ENCODE data around the gene SPTB.

SPTB gene

DNA sequence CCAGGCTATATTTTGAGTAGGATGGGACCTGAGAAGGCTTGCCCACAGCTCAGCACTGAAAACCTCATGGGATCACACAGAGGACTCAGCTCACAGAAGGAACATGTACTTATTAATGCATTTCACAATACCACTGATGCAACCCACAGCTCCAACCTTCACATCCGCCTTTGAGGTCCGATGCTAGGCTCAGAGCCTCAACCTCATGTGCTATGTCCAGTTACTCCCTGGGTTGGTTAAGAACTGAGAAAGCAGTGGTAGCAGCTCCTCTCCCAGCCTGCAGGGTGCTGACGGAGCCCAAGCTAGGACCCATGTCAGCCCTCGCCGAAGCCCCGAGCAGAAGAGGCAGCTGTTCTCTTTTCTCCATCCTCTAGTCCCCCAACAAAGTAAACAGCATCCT lies 52.9 kb downstream of the SPTB start:
- TF ChIP-seq SCRT2 (tag by site-specific recombination; IDR thresholded peaks at IDR 0.05) (no peak), ZNF544 (tag by site-specific recombination; IDR thresholded peaks at IDR 0.05) (no peak), ZNF155 (tag by site-specific recombination; IDR thresholded peaks at IDR 0.05) (no peak), ZNF561 (tag by site-specific recombination; IDR thresholded peaks at IDR 0.05; ENCODE audit: borderline replicate concordance) (no peak), ZNF223 (tag by site-specific recombination; IDR thresholded peaks at IDR 0.05) (no peak), ZNF311 (tag by site-specific recombination; IDR thresholded peaks at IDR 0.05; ENCODE audit: borderline replicate concordance) (no peak), SP2 (tag by site-specific recombination; IDR thresholded peaks at IDR 0.05) (no peak), ZBTB21 (tag by site-specific recombination; IDR thresholded peaks at IDR 0.05) (no peak), GLIS1 (tag by site-specific recombination; IDR thresholded peaks at IDR 0.05) (no peak)
- TF ChIP-seq, protein P1, sequence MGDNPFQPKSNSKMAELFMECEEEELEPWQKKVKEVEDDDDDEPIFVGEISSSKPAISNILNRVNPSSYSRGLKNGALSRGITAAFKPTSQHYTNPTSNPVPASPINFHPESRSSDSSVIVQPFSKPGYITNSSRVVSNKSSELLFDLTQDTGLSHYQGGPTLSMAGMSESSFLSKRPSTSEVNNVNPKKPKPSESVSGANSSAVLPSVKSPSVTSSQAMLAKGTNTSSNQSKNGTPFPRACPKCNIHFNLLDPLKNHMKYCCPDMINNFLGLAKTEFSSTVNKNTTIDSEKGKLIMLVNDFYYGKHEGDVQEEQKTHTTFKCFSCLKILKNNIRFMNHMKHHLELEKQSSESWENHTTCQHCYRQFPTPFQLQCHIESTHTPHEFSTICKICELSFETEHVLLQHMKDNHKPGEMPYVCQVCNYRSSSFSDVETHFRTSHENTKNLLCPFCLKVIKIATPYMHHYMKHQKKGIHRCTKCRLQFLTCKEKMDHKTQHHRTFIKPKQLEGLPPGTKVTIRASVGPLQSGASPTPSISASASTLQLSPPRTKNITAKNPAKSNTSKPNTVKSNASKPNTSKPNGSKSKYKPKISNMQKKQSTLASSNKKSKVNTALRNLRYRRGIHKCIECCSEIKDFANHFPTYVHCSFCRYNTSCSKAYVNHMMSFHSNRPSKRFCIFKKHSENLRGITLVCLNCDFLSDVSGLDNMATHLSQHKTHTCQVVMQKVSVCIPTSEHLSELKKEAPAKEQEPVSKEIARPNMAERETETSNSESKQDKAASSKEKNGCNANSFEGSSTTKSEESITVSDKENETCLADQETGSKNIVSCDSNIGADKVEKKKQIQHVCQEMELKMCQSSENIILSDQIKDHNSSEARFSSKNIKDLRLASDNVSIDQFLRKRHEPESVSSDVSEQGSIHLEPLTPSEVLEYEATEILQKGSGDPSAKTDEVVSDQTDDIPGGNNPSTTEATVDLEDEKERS (tag by site-specific recombination; IDR thresholded peaks at IDR 0.05) = no peak
- POLR2A ChIA-PET = no interaction called here
- Histone ChIP-seq H3K9me3 (ENCODE audit: control insufficient read depth, insufficient read depth, low read depth, low read length) (no peaks in the 10 kb centered on the region), H3K4me1 (ENCODE audit: control insufficient read depth, insufficient read depth, low read length) (no peaks in the 10 kb centered on the region), H3K27ac (ENCODE audit: extremely low read depth, low read depth, low read length) (no peak overlapping the region), H3K4me3 (ENCODE audit: low read depth, low read length) (no peak overlapping the region), H3K36me3 (ENCODE audit: control insufficient read depth in 2 of 2, insufficient read depth in 1 of 2, low read length in 2 of 2) (no peaks in the 10 kb centered on the region)
- CTCF ChIA-PET = interaction anchor here (0.8 to 10.6 kb wide), 4 partner anchors 15 to 63 kb away, joined by 3 to 199 read pairs (median 5); no protein-coding TSS in a partner anchor

DNA sequence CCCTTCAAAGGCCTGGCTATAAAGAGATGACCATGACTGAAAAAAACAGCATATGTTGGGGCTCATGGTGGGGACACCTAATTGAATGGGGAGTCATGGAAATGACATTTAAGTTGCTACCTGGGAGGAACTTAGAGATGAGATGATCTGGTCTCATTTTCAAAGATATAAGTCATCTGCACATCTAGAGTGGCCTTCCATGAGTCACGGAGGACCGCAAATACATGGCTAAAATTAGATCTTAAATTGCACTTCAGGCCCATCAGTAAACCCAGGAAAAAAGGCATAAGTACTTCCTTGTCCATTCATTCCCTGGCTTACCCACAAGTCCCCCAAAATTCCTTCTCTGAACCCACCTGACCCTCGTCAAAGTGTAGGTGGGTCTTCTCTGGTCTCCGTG lies 53.4 kb downstream of the SPTB start:
- Histone ChIP-seq H3K36me3 (ENCODE audit: control insufficient read depth in 2 of 2, insufficient read depth in 1 of 2, low read length in 2 of 2) (no peaks in the 10 kb centered on the region), H3K4me3 (ENCODE audit: low read depth, low read length) (no peak overlapping the region), H3K27ac (ENCODE audit: extremely low read depth, low read depth, low read length) (no peak overlapping the region), H3K4me1 (ENCODE audit: control insufficient read depth, insufficient read depth, low read length) (no peaks in the 10 kb centered on the region), H3K9me3 (ENCODE audit: control insufficient read depth, insufficient read depth, low read depth, low read length) (no peaks in the 10 kb centered on the region)
- ChIA-PET POLR2A (no interaction called here), CTCF (interaction anchor here (0.6 to 10.6 kb wide), 5 partner anchors 15 to 63 kb away, joined by 3 to 199 read pairs (median 4); no protein-coding TSS in a partner anchor)
- TF ChIP-seq, protein P2, sequence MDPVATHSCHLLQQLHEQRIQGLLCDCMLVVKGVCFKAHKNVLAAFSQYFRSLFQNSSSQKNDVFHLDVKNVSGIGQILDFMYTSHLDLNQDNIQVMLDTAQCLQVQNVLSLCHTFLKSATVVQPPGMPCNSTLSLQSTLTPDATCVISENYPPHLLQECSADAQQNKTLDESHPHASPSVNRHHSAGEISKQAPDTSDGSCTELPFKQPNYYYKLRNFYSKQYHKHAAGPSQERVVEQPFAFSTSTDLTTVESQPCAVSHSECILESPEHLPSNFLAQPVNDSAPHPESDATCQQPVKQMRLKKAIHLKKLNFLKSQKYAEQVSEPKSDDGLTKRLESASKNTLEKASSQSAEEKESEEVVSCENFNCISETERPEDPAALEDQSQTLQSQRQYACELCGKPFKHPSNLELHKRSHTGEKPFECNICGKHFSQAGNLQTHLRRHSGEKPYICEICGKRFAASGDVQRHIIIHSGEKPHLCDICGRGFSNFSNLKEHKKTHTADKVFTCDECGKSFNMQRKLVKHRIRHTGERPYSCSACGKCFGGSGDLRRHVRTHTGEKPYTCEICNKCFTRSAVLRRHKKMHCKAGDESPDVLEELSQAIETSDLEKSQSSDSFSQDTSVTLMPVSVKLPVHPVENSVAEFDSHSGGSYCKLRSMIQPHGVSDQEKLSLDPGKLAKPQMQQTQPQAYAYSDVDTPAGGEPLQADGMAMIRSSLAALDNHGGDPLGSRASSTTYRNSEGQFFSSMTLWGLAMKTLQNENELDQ (tag by site-specific recombination; IDR thresholded peaks at IDR 0.05; ENCODE audit: low read depth) = no peak
- TF ChIP-seq ZNF792 (tag by site-specific recombination; IDR thresholded peaks at IDR 0.05) (no peak), ZNF837 (tag by site-specific recombination; IDR thresholded peaks at IDR 0.05) (no peak), ZBTB48 (tag by site-specific recombination; IDR thresholded peaks at IDR 0.05) (no peak), ZNF677 (tag by site-specific recombination; IDR thresholded peaks at IDR 0.05) (no peak), ZNF776 (tag by site-specific recombination; IDR thresholded peaks at IDR 0.05; ENCODE audit: borderline replicate concordance) (no peak), GLI2 (tag by site-specific recombination; IDR thresholded peaks at IDR 0.05; ENCODE audit: borderline replicate concordance, low read depth) (no peak), SP7 (tag by site-specific recombination; IDR thresholded peaks at IDR 0.05) (no peak), ZBTB20 (tag by site-specific recombination; IDR thresholded peaks at IDR 0.05) (no peak), ZNF426 (tag by site-specific recombination; IDR thresholded peaks at IDR 0.05) (no peak), ZNF600 (tag by site-specific recombination; IDR thresholded peaks at IDR 0.05) (no peak), ZNF239 (tag by site-specific recombination; IDR thresholded peaks at IDR 0.05) (no peak), ZNF138 (tag by site-specific recombination; IDR thresholded peaks at IDR 0.05; ENCODE audit: borderline replicate concordance) (no peak), KLF16 (tag by site-specific recombination; IDR thresholded peaks at IDR 0.05) (no peak), KLF8 (tag by site-specific recombination; IDR thresholded peaks at IDR 0.05) (no peak), ZNF521 (tag by site-specific recombination; IDR thresholded peaks at IDR 0.05) (no peak)
- TF ChIP-seq, protein P3, sequence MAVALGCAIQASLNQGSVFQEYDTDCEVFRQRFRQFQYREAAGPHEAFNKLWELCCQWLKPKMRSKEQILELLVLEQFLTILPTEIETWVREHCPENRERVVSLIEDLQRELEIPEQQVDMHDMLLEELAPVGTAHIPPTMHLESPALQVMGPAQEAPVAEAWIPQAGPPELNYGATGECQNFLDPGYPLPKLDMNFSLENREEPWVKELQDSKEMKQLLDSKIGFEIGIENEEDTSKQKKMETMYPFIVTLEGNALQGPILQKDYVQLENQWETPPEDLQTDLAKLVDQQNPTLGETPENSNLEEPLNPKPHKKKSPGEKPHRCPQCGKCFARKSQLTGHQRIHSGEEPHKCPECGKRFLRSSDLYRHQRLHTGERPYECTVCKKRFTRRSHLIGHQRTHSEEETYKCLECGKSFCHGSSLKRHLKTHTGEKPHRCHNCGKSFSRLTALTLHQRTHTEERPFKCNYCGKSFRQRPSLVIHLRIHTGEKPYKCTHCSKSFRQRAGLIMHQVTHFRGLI (tag by site-specific recombination; IDR thresholded peaks at IDR 0.05) = no peak
- TF ChIP-seq, protein P4, sequence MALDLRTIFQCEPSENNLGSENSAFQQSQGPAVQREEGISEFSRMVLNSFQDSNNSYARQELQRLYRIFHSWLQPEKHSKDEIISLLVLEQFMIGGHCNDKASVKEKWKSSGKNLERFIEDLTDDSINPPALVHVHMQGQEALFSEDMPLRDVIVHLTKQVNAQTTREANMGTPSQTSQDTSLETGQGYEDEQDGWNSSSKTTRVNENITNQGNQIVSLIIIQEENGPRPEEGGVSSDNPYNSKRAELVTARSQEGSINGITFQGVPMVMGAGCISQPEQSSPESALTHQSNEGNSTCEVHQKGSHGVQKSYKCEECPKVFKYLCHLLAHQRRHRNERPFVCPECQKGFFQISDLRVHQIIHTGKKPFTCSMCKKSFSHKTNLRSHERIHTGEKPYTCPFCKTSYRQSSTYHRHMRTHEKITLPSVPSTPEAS (tag by site-specific recombination; IDR thresholded peaks at IDR 0.05) = no peak

Data from HEK293 (cell line).